Panc1 (cell line): ENCODE measurements around the gene NCS1. TPM values are rescaled to one million over a fixed set of nuclear protein-coding genes. Genes with fewer than 3 reads are reported as not detected.

Experiments used
- ATAC-seq: fragments of 200-7000 bp; cut with Tn5 transposase; 2 replicates; pipeline ENCODE4 v1.9.1; 2020; ENCODE audit warnings: mild to moderate bottlenecking, moderate library complexity
- BruUV-seq: library from RNA; stranded (reverse); fragments of 400-500 nt; replicated peaks from 2 replicates; lab custom pipeline; 2021; lab: Mats Ljungman, UMichigan
- CTCF ChIA-PET: fragments of 300-600 bp; sonication (Branson Sonifier 250); formaldehyde crosslinking; loops from one replicate; lab custom pipeline; 2022; ENCODE audit warnings: antibody characterized with exemption; lab: Charles Lee
- POLR2A ChIA-PET: fragments of 300-600 bp; sonication (Branson Sonifier 250); formaldehyde crosslinking; loops from one replicate; lab custom pipeline; 2022; ENCODE audit warnings: antibody characterized with exemption; lab: Charles Lee
- DNase-seq: peaks from one replicate; pipeline ENCODE4 v3.0.0-alpha.2; 2010; ENCODE audit warnings: low read depth, low spot score
- H3K27ac ChIP-seq: 2 replicates; pipeline ENCODE4 v1.5.1; 2011; ENCODE audit warnings: mild to moderate bottlenecking, low read length, inconsistent platforms
- H3K27me3 ChIP-seq: fragments of 200-500 bp; sonication (Bioruptor generic); 2 replicates; pipeline ENCODE4 v1.6.0; 2014; ENCODE audit warnings: low read length, inconsistent platforms; ENCODE audit not compliant: control insufficient read depth, insufficient read depth
- H3K36me3 ChIP-seq: fragments of 200-500 bp; sonication (Bioruptor generic); 2 replicates; pipeline ENCODE4 v1.5.1; 2014; ENCODE audit warnings: inconsistent platforms, mild to moderate bottlenecking, low read length, moderate library complexity; ENCODE audit not compliant: control insufficient read depth, insufficient read depth
- H3K4me1 ChIP-seq: 2 replicates; pipeline ENCODE4 v1.5.1; 2011; ENCODE audit warnings: inconsistent platforms, mild to moderate bottlenecking, low read length, moderate library complexity; ENCODE audit not compliant: control insufficient read depth, insufficient read depth
- H3K4me3 ChIP-seq, 2 experiments: 2 replicates each; pipeline ENCODE4 v1.5.1; 2011 to 2012; ENCODE audit warnings: low read depth in 2 of 2, low read length in 2 of 2, mild to moderate bottlenecking in 2 of 2, inconsistent platforms in 1 of 2, moderate library complexity in 1 of 2
- H3K9me3 ChIP-seq: fragments of 200-500 bp; sonication (Bioruptor generic); 2 replicates; pipeline ENCODE4 v1.5.1; 2014; ENCODE audit warnings: low read depth, mild to moderate bottlenecking, inconsistent platforms, low read length, moderate library complexity; ENCODE audit not compliant: control insufficient read depth, insufficient read depth
- CTCF ChIP-seq: fragments of 450-650 bp; IDR thresholded peaks from 2 replicates; pipeline ENCODE4 v1.5.1; 2017; ENCODE audit warnings: mild to moderate bottlenecking
- POLR2AphosphoS5 ChIP-seq: IDR thresholded peaks from 2 replicates; pipeline ENCODE4 v1.6.1; 2012; ENCODE audit warnings: mild to moderate bottlenecking, low read depth, low read length, moderate library complexity
- REST ChIP-seq, 2 experiments: IDR thresholded peaks; 2 replicates each; pipeline ENCODE4 v1.6.1; 2011 to 2012; ENCODE audit warnings: low read depth in 2 of 2, control low read depth in 1 of 2, low read length in 1 of 2, mild to moderate bottlenecking in 1 of 2, moderate library complexity in 1 of 2; ENCODE audit not compliant: insufficient read depth in 1 of 2
- SIN3A ChIP-seq: IDR thresholded peaks from 2 replicates; pipeline ENCODE4 v1.6.1; 2012; ENCODE audit warnings: low read depth, mild to moderate bottlenecking, low read length, moderate library complexity, borderline replicate concordance; ENCODE audit not compliant: insufficient read depth
- TCF7L2 ChIP-seq: IDR thresholded peaks from 2 replicates; pipeline ENCODE4 v1.6.1; 2011; ENCODE audit warnings: mild to moderate bottlenecking, low read depth, low read length, inconsistent platforms
- in situ Hi-C: cut with HindIII; loops from 2 replicates; pipeline ENCODE4 v1.10.0; 2016; ENCODE audit warnings: low sequenced_read_pairs, low pct_unique_long_range_greater_than_20kb
- intact Hi-C: fragments of 100-400 bp; cut with micrococcal nuclease; formaldehyde crosslinking; loops from one replicate; pipeline ENCODE4 v1.10.0; 2022; ENCODE audit not compliant: unreplicated experiment
- total RNA-seq: library from RNA; stranded (reverse); gene quantifications from one replicate; pipeline ENCODE4 v1.2.1, GENCODE V29; 2021; ENCODE audit not compliant: unreplicated experiment

NCS1 gene
- total RNA-seq, 1 experiment from 2014 or later, result 31.6 TPM

- ChIA-PET CTCF (no interaction called here), POLR2A (no interaction called here)
- ATAC-seq (no peak), DNase-seq (no peak)
- Histone ChIP-seq H3K36me3 (no peaks in the 10 kb centered on the region), H3K27ac (no peak overlapping the region), H3K4me1 (peaks cover 3% of the 10 kb centered on the region; the same call in 1 of the 2 replicates), H3K4me3 (no peak overlapping the region), H3K9me3 (no peaks in the 10 kb centered on the region), H3K27me3 (no peaks in the 10 kb centered on the region)
- TF ChIP-seq CTCF, result no peak
- TF ChIP-seq TCF7L2, result no peak
- no peak for TF ChIP-seq REST (IDR thresholded peaks at IDR 0.05; ENCODE audit: insufficient read depth in 1 of 2, low read depth in 2 of 2, low read length in 1 of 2)
- TF ChIP-seq SIN3A, result no peak
- no peak for TF ChIP-seq POLR2AphosphoS5
- in situ Hi-C loops (no loop called here), intact Hi-C loops (no loop called here)
- no TSS peak for BruUV-seq
Observed at GRCh38 chr9:130264414-130265350, 92.5 kb downstream of the NCS1 start.

GRCh38 chr9:130265431-130266235, 93.4 kb downstream of the NCS1 start, which contains the start of gene HMCN2:
HMCN2 (plus strand) TSS chr9:130265760; CDS start chr9:130265879, 119 bp downstream.
- H3K27me3 ChIP-seq, result no peaks in the 10 kb centered on the region
- BruUV-seq, result no TSS peak
- H3K9me3 ChIP-seq, result no peaks in the 10 kb centered on the region
- intact Hi-C loops, result no loop called here
- DNase-seq, result no peak
- TF ChIP-seq TCF7L2 (no peak), SIN3A (no peak), REST (IDR thresholded peaks at IDR 0.05; ENCODE audit: insufficient read depth in 1 of 2, low read depth in 2 of 2, low read length in 1 of 2) (no peak), POLR2AphosphoS5 (no peak), CTCF (no peak)
- no peaks in the 10 kb centered on the region for H3K36me3 ChIP-seq
- ChIA-PET POLR2A (no interaction called here), CTCF (no interaction called here)
- H3K4me3 ChIP-seq, result no peak within 1 kb of the TSS
- in situ Hi-C loops, result no loop called here
- peak; percentile 78 for ATAC-seq
- no peak within 1 kb of the TSS for H3K27ac ChIP-seq
- H3K4me1 ChIP-seq, result peaks cover 3% of the 10 kb centered on the region; the same call in 1 of the 2 replicates
